Fibroblast of skin of left quadriceps (primary cell): ENCODE data around the gene MPO.

ENCODE experiments used
- DNase-seq, 2 experiments: peaks; one replicate each; pipeline ENCODE4 v3.0.0-alpha.2; 2013; ENCODE audit warnings: low read depth in 2 of 2

The MPO gene

DNA sequence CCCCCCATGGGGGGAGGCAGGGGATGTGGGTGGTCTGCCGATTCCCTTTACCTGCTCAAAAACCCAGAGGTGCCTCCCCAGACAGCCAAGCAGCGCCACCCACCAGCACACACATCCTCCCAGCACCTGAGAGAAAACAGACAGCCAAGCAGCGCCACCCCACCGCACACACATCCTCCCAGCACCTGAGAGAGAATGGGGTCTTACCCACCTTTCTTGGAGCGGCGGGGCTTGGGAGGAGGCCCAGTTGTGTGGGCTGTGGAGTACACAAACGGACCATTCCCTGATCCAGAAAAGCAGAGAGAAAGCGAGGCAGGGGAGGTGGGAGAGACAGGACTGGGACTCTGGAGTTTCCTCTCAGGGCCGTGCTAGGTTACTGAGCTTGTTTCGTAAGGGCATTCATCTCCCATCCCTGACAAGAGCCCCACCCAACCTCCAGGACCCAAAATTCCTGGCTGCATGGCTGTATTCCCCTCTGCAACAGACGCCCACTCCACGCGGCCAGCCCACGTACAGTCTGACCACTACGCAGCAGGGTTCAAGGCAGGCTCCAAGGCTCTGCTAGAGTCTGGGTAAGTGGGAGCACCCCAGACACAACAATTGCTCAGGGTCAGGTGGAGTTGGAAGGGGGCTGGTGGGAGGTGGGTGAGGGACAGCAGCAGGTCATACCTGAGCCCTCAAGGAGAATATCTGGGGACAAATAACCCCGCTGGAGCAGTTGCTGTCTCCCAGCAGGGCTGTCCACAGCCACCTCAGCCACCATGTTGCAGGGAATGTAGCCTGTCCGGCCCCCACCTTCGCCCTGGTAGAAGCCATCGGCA, 25.6 kb upstream of the MPO start:
- DNase-seq, result no peak

DNA sequence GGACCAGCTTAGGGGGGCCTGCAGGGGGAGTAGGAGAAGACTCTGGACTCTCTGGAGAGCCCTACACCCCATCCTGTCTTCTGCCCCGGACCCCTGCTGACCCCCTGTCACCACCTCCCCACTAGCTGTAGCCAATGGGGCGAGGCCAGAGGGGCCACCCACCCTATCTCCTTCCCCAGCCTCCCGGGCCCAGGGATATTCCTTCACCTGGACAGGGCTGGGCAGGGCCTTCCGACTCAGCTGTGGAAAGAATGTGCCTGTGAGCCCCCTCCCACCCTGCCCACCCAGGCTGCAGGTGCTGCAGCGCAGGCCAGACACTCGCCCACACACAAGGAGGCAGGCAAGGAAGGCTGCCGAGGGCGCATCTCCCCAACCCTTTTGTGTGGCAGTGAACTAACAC, 24.9 kb upstream of the MPO start:
- DNase-seq, result no peak

DNA sequence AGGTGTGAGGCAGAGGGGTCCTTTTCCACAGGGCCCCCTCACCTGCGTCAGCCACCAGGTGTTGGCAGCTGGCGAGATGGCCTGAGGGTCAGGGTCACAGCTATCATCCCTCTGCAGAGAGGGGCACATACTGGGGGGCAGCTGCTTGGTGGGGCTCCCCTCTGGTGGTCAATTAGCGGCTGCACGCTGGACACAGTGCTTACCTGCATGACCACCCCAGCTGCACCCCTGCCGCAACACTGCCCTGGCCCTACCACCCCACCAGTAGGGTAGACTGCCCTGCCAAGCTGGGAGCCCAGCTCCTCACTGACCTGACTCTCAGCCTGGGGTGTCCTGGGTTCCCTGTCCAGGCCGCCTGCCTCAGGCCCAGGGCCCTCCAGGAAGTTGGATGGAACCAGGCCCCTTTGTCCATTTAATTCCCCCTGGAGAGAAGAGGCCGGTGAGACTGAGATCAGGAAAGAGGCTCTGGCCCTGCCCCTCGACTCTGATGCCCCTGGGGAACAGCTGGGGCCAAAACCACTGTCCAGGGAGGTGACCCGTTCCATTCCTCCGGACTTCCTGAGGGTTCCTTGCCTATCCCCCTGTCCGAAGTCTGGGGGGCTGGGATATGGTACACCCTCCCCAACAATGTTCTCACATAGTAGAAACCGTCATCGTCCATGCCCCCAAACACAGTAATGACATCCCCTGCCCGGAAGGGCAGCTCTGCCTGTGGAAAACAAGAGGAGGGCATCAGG, 24.2 kb upstream of the MPO start:
- no peak for DNase-seq

DNA sequence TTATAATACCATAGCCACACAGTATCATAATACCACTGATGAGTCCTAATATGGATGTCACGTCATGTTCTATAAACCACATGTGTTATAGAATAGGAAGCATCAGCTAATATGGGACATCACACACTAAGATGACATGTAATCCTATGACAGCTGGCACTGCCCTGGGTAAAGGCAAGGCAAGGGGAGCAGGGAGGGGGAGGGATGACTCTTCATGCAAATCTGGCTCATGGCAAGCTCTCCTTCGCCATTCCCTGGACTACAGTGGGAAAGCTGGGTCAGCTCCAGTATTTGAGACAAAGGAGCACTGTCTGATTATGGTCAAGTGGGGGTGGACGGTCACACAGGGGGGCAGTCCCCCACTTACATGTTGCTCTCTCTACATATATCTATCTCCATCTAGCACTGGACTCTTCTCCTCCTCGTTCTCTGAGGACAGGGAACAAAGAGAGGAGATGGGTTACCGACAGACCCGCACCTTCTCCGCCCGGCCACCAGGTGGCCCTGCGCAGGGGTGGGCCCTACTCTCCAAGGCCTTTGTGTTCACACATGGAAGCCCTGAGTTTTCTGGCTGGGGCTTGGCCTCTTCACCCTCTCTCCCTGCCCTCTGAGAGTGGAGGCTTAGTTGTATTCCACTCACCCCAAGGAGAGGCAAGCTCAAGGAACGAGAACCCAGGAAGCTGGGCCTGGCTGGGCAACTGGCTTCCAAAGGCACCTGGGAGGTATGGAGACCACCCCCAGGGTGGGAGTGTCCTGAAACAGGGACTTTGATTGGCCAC, 23.4 kb upstream of the MPO start:
- peak in 1 of 2 experiments; percentile 13 for DNase-seq

DNA sequence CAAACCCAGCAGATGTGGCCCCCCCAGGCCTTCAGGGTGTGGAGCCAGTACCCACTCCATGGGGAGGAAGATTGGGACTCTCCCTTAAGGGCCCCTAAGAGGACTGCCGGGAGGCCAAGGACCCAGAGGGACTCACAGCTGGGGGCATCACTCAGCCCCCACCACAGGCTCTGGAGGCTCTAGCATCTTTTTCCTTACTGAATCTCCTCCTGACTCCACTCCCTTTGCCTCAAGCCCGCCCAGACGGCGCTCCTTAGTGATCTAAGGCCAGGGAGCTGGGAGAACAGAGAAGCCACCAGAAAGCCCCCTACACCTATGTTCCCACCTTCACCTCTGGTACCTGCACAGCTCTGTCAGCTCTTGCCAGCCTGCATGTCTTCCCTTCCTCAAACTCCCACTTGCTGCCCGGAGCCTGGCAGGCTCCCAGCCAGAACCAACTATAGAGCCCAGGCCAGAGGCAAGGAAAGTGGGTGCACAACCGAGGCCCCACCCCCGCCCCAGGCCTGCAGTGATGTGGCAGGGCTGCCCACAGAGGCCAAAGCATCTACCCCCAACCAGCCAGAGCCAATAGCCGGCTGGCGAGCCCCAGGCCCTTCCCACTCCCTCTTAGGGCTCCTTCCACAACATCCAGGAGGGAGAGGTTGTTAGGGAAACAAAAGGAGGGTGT, 22.3 kb upstream of the MPO start:
- no peak for DNase-seq

DNA sequence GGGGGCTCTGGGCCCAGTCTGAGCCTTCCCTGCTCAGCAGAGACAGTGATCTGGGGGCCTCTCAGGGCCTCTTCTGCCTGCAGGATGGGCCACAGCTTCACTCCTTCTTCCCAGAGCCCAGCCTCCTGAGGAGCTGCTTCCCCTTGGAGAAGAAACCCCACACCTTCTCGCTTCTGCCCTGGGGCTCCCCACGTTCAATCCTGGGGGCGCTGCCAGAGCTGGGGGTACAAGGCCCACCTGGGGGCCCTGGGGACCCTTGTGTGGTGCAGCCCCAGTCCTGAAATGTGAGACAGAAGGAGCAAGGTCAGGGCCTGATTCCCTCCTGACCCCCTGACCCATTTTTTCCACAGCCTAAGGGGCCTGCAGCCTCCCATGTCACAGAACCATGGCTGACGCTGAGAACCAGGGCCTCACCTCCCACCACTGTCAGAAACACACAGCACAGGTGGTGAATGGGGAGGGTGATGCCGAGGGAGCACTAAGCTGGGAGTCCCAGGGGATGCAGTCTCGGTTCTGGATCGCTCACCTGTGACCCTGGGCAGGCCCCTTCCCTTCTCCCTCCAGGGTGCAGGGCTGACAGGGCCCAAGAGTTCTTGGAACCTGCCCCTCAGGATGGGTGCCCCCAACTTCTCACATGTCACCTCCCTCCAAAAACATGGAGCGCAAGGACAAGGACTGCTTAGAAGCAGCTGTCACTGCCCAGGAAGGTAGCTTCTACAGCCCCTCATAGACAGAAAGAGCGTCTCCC, 21.6 kb upstream of the MPO start:
- DNase-seq, result no peak

DNA sequence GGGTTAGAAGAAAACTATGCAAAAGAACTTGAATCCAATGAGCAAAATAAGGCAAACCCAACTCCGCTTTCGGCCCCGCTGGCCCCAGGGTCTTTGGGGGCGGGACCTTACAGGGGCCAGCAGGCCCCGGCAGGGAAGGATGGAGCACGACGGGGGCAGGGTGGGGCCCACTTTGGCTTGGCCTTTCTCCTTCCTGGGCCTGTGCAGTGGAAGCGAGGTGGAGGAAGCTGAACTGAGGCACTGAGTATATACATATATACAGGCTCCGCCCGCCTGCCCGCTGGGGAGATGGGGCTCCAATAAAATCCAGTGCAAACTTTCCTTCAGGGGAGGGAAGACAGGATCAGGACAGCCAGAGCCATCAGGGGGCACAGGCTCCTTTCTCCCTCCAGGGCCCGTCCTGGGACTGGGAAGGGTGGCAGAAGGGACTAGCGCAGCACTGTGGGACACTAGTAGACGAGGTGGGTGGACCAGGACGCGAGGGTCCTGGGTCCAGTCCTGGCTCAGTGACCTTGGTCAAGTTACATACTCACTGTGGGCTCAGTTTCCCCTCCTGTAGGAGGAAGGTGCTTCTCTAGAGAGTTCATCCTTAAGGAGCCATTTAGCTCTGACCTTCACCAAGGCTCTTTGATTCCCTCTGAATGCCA, 20.9 kb upstream of the MPO start:
- no peak for DNase-seq

DNA sequence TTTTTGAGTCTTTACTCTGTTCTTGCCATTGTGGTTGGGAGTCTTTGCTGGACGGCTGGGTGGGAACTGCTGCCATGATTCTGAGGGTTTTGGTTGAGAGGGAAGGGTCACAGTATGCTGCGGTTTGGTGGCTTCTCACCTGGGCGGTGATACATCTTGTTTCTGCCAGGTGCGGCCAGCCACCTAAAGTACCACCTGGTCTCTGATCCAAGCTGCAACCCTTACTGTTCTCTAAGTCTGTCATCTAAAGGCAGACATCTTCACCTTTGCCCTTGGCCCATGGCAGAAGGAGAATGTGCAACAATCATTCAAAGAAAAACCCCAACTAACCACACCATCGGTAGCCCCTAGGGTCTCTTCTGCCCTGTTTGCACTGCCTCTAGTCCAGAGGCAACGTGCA, 19.6 kb upstream of the MPO start:
- no peak for DNase-seq

DNA sequence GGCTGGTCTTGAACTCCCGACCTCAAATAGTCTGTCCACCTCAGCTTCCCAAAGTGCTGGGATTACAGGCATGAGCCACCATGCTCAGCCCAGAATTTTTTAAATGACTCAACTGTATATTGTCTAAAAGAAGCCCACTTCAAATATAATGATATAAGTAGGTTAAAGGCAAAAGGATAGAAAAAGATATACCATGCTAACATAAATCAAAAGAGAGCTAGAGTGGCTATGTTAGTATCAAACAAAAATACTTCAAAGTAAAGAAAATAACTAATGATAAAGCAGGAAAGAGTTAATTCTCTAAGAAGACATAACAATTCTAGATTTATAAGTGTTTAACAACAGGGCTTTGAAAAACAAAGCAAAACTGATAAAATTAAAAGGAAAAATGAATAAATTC, 13.3 kb upstream of the MPO start:
- no peak for DNase-seq

DNA sequence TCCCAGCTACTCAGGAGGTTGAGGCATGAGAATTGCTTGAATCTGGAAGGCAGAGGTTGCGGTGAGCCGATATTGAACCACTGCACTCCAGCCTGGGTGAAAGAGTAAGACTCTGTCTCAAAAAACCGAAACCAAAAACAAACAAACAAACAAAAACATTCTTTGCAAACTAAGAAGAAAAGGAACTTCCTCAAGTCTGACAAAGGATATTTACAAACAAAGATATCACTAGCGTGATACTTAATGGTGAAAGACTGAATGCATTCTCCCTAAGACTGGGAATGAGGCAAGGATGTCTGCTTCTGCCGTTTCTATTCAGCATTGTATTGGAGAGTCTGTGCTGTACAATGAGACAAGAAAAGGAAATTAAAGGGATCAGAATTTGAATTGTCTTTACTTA, 10.5 kb upstream of the MPO start:
- DNase-seq, result no peak

DNA sequence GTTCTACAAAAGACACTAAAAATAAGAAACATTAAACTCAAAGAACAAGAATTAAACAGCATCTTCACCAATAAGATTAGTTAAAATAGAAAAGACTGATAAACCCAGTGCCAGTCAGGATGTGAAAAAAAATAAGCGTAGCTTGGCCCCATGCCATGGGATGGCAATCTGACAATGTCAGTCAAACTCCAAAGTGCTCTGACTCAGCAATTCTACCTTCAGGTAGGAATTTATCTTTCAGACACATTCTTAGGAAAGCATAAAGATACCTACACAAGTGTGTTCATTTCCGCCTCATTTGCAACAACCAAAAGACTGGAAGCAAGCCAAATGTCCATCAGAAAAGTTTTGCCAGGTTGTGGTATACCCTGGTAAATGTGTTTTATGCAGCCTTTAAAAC, 9.1 kb upstream of the MPO start:
- no peak for DNase-seq

DNA sequence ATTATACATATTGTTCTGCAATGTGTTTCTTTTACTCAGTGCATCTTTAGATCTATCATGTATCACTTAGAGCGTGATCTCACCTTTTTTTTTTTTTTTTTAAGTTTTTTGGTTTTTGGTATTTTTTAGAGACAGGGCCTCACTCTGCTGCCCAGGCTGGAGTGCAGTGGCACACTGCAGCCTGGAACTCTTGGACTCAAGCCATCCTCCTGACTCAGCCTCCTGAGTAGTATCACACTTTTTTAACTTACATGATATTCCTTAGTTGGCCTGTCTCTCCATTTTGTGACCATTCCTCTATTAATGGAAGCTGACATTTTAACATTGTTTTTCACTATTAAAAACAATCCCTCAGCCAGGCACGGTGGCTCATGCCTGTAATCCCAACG, 4.7 kb upstream of the MPO start:
- DNase-seq, result no peak

DNA sequence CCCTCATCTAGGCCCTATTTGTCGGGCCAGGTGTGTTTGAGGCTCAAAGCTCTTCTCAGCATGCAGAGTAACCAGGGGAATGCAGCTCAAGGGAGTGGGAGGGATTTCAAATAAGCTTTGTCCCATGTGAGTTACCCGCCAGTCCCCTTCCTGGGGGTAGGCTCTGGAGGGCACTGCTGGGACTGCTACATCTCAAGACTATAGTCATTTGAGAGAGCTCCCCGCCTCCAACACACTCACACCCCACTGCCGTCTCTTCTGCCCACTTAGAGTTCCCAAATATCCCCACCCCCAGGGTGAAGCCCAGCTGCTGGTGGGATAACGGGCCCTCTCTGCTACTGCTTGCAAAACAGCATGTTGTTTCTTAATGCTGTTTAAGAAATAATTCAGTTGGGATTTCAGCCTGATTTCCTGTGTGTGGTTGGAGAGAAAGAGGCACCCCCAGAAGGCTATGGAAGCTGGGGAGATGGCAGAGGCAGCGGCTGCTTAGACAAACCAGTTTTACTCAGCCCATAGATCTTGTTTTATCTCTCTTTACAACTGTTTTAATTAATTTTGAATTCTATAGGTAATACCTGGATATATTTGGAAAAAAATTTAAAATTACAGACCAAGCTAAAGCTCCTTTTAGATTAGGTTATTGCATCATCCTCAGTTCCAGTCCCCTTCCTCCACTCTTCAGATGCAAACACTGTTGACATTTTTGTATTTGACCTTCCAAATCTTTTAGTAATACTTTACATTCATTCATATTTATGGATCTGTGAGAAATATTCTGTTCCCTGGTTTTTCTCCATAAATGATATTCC, 4.1 kb upstream of the MPO start:
- no peak for DNase-seq

DNA sequence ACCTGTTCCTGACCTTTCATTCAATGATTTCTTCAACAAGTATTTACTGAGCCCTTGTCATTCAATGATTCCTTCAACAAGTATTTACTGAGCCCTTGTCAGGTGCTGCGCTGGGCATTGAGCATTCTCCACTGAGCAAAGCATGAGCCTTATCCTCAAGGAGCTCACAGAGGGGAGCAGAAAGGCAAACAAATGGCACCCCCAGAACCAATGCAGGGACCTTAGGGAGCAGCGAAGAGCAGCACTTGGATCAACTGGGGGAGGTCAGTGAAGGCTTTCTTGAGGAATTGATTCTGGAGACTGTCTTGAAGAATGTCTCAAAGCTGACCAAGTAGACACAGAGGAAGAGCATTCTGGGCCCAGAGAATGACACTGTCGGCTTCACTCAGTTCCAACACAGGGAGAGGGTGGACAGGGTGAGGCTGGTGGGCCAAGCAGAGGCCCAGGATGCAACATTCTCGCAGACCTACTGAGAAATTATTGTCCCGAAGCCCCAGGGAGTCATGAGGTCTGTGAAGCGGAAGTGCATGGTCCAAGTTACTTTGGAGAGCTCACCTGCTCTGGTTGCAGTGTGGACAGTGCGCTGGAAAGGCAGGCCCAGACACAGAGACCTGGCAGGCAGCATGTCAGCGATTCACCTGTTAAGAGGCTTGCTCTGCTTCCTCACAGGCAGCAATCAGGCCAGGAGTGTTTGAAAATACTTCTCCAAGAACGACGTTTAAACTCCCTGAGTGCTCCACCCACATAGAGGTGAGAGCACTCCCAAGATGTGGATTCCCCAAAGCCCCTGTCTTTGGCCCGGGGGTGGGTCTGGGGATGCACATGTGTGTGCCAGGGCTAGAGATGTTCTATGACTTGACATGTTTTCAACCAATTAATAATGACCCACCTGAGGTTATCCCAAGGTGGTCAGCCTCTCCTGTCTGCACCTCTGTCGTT, 3.2 kb upstream of the MPO start:
- DNase-seq, result no peak

DNA sequence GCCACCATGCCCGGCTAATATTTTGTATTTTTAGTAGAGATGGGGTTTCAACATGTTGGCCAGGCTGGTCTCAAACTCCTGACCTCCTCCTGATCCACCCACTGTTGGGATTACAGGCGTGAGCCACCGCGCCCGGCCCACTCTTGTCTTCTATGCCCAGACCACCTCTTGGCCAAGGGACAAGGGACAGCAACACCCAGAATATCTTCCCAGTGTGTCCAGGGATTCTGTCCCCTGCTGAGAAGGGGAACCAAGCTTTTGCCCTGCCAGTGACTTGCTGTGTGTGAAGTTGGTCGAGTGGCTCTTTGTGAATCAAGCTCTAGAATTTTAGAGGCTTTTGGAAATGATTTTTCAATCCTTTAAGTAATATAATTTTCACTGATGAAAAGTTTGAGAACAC, 1.7 kb upstream of the MPO start:
- no peak for DNase-seq

DNA sequence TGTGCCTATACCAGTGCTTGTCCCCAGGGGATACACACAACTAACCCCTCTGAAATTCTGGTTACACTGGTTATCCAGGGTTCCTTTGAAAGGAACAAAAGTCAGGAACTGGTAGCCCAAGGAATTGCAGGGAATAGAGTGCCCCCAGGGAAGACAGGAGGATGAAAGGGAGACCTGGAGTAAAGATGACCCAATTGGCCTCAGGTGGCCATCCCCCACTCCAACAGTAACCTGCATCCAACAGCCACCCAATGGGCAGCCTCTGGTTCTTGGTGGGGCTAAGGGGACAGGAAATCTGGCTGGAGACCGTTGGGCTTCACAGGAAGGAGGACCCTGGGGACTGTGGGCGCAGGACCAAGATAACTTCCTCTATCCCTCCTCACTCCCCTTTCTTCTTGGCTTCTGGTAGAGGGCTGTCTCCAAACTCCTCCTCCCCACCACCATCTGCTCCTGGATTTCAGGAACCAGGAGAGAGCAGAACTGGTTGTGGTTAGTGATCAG, 826 bp upstream of the MPO start:
- no peak for DNase-seq

DNA sequence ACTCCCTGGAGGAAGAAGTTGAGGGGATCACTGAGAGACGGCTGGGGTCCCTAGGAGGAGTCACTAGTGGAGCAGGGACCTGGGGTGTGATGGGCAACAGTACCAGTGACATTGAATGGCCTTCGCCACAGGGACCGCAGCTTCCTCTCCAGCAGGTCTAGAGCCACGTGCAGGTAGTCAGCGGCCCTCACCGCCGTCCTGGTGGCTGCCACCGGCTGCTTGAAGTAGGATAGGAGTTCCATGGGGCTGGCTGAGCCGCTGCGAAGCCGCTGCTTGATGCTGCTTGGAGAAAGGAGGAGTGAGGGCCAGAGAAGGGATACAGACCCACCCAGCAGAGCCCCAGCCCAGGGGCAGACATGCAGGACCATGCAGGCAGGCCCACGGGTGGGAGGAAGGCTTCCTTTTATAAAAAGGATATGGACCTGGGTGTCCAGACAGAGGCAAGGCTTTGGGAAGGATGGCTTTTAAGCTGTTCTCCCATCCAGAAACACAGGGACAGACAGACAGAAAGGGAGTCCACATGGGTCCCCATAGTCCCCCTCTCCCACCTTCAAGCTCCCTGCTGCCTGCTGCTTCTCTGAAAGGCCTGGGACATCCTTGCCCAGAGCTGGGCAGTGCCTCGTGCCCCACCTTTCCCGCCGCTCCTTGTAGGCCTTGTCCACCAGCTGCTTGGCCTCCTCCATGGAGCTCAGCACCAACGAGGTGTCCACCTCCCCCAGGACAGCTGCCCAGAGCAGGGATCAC, 827 bp downstream of the MPO start:
- DNase-seq, result no peak
